Ovary (tissue), 9 donors: Measurements from ENCODE around the gene CCDC188. TPM values are rescaled to one million over a fixed set of nuclear protein-coding genes. Genes with fewer than 3 reads are reported as not detected.

Experiments used
- DNase-seq, 5 donors: peaks; one replicate each; pipeline ENCODE4 v3.0.0-alpha.2; 2019 to 2020
- H3K27ac ChIP-seq, 2 donors: fragments of 200-600 bp; one replicate each; pipeline versions ENCODE4 v1.5.1 to v1.8.0; 2019 to 2022
- H3K27me3 ChIP-seq: fragments of 200-600 bp; one replicate; pipeline ENCODE4 v1.8.0; 2022
- H3K36me3 ChIP-seq: fragments of 200-600 bp; sonication (generic); one replicate; pipeline ENCODE4 v1.5.1; 2019
- H3K4me1 ChIP-seq: one replicate; pipeline ENCODE4 v1.8.1; 2013; ENCODE audit warnings: mild to moderate bottlenecking, moderate library complexity; ENCODE audit not compliant: insufficient read depth
- H3K4me3 ChIP-seq: fragments of 200-600 bp; sonication (generic); one replicate; pipeline ENCODE4 v1.5.1; 2017
- H3K9me3 ChIP-seq, 2 donors: fragments of 200-600 bp in 1 of 2; sonication (generic) in 1 of 2; one replicate each; pipeline versions ENCODE4 v1.5.1 to v1.8.1; 2013 to 2019; ENCODE audit warnings: mild to moderate bottlenecking in 1 of 2, moderate library complexity in 1 of 2
- EP300 ChIP-seq: sonication (generic); formaldehyde crosslinking; IDR thresholded peaks from one replicate; pipeline ENCODE4 v1.6.1; 2017; ENCODE audit warnings: antibody characterized with exemption
- POLR2A ChIP-seq: fragments of 450-650 bp; IDR thresholded peaks from one replicate; pipeline ENCODE4 v1.6.1; 2017; ENCODE audit warnings: antibody characterized with exemption, mild to moderate bottlenecking, moderate library complexity
- WGBS, 3 donors: extraction: QIAGEN DNeasy Blood & Tissue Kit in 1 of 3; methylation state at CpG; one replicate each; pipeline versions ENCODE4 v1.1.5 to v1.1.7; 2013 to 2017; 5-methylcytosine and 5-hydroxymethylcytosine counted together
- intact Hi-C, 4 donors: fragments of 100-400 bp; cut with DNase I; formaldehyde crosslinking; loops; one replicate each; pipeline versions ENCODE4 v1.11.0 to v1.15.1; 2022 to 2023
- polyA plus RNA-seq, 2 donors: library from polyadenylated mRNA; stranded (reverse); fragments of 200-250 nt in 1 of 2; fragments of 350-450 nt in 1 of 2; fragmentation: Illumina TruSeq in 1 of 2; extraction: RNeasy Lipid Tissue Mini Kit (QIAGEN cat#74804) in 1 of 2; gene quantifications; one replicate each; pipeline ENCODE4 v1.2.3, GENCODE V29; 2013 to 2014
- total RNA-seq, 7 donors: library from RNA; depleted of rRNA in 2 of 7; stranded (reverse); fragments of >200 nt in 2 of 7; fragmentation: NEBNext Ultra II Directional in 3 of 7; extraction: Animal tissue kit (Norgen Biotek cat#: 25700) in 3 of 7; gene quantifications; one replicate each; pipeline versions ENCODE4 v1.1.0 to v1.2.4, GENCODE V29; 2016 to 2023
- TF ChIP-seq, protein P1 (sequence below), 3 donors: fragments of 450-650 bp in 2 of 3; fragments of 200-600 bp in 1 of 3; IDR thresholded peaks; one replicate each; pipeline versions ENCODE4 v1.5.1 to v1.8.0; 2016 to 2022; ENCODE audit warnings: antibody characterized with exemption in 3 of 3, mild to moderate bottlenecking in 1 of 3
- donor health status: DM: no; HTN: no; CAD: no; lungs with moderate emphysema.
- donor health status: DM: no; HTN: no; CAD: no.
- donor health status: Bipolar disorder and iron deficiency.
- donor health status: DM: yes; HTN: yes; CAD: no.
- donor health status: DM: no; HTN: no; CAD: no.
- donor health status: DM: yes; HTN: yes; CAD: no.

Gene CCDC188
- total and polyA plus RNA-seq, 9 donors = 0.27 to 1.1 (median 0.42) TPM; not detected in 1

DNA sequence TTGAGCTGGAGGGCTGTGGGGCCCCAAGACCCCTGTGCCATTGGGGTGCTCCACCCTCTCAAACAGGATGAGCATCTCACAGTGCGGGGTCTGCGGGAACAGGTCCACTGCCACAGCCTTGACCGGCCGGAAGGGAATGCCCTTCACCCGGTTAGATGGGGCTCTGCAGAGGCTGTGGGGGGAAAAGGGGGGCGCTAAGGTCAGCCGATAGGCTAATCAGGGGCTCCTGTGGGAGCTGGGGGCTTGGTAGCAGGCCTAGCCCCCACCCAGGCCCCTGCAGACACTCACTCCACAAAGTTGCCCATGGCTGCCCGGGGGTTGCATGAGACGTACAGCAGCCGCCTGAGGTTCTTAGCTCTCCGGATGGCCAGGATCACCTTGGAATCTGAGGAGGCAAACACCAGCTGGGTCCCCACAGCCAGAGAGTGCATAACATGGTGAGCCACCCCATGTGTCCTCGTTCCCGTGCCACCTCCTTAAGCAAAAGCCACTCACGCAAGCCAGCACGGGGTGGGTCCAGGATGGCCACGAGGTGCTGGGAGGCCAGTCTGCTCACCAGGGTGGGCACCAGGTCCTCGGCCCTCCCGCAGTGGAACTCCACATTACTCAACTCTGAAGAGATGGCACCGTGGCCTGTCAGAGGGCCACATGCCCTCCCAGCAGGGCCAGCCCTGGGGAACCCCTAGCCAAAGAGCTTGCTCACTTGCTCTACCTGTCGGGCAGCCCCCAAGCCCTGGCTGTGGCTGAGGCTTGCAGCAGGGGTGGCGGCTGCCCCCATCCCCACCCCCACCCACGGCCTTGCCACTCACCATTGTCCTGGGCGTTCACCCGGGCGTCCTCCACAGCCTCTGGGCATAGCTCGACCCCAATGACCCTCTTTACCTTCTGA, 38.0 kb downstream of the CCDC188 start:
- peaks cover 7% of the 10 kb centered on the region for H3K4me1 ChIP-seq
- intact Hi-C loops = loop anchor here in 1 of 4 donors (10.0 kb wide), 1 partner anchor 148 kb away; no protein-coding TSS in a partner anchor
- TF ChIP-seq EP300 (no peak), POLR2A (no peak)
- TF ChIP-seq, protein P1, sequence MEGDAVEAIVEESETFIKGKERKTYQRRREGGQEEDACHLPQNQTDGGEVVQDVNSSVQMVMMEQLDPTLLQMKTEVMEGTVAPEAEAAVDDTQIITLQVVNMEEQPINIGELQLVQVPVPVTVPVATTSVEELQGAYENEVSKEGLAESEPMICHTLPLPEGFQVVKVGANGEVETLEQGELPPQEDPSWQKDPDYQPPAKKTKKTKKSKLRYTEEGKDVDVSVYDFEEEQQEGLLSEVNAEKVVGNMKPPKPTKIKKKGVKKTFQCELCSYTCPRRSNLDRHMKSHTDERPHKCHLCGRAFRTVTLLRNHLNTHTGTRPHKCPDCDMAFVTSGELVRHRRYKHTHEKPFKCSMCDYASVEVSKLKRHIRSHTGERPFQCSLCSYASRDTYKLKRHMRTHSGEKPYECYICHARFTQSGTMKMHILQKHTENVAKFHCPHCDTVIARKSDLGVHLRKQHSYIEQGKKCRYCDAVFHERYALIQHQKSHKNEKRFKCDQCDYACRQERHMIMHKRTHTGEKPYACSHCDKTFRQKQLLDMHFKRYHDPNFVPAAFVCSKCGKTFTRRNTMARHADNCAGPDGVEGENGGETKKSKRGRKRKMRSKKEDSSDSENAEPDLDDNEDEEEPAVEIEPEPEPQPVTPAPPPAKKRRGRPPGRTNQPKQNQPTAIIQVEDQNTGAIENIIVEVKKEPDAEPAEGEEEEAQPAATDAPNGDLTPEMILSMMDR (IDR thresholded peaks at IDR 0.05) = no peak
- H3K27me3 ChIP-seq = no peaks in the 10 kb centered on the region
- H3K27ac ChIP-seq = no peak overlapping the region
- peak in 1 of 5 donors; percentile 26 for DNase-seq
- H3K36me3 ChIP-seq = peaks cover 4% of the 10 kb centered on the region
- 73 to 81% (median 75%) methylated on average over 25 to 26 of the region's 26 CpGs for WGBS, 3 donors
- H3K9me3 ChIP-seq = no peaks in the 10 kb centered on the region
- H3K4me3 ChIP-seq = no peak overlapping the region

DNA sequence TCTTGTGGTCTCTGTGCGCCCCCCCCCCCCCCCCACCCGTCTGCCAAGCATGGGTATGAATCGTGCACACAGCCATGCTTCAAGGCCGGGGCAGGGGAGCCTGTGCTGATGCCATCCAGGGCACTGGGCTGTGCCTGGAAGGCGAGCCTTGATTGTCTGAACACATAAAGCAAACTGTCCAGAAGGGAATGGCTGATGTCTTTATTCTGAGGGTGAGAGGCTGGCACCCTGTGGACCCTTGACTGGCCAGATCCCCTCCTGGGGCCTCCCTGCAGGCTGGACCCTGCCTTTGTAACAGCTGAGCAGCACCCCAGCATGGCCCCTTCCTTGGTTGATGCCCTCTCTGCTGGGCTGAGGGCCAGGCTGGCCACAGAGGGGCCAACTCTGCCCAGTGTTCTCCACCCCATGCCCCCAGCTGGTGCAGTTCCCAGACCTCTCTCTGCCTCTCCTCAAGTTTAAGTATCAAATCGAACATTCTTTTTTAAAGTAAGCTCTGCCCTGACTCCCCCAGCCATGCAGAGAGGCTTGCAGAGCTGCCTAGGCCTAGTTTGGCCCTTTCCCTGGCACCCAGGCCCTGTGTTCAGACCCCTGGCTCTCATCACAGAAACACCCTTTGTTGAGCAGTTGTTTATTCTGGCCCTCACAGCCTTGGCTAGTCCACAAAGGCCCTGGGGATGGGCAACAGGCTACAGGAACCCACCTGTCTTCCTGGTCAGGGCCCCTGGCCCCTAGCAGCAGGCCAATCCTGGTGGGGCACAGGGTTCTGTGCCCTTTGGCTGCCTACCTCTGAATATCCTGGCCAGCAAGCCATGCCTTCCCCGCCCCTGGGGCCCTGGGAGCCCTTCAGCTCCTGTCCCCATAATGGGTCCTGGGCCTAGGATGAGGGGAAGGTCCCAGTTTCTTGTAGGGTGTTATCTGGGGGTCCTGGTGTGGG, 38.9 kb downstream of the CCDC188 start:
- peak in 1 of 5 donors; percentile 18 for DNase-seq
- H3K27me3 ChIP-seq = no peaks in the 10 kb centered on the region
- intact Hi-C loops = loop anchor here in 1 of 4 donors (10.0 kb wide), 1 partner anchor 147 kb away; no protein-coding TSS in a partner anchor
- 55 to 76% (median 72%) methylated on average over 5 to 7 of the region's 7 CpGs for WGBS, 3 donors
- TF ChIP-seq EP300 = no peak
- TF ChIP-seq, protein P1 (IDR thresholded peaks at IDR 0.05) = no peak
- no peak for TF ChIP-seq POLR2A
- peaks cover 7% of the 10 kb centered on the region for H3K4me1 ChIP-seq
- peaks cover 4% of the 10 kb centered on the region for H3K36me3 ChIP-seq
- no peak overlapping the region for H3K27ac ChIP-seq
- no peak overlapping the region for H3K4me3 ChIP-seq
- no peaks in the 10 kb centered on the region for H3K9me3 ChIP-seq

DNA sequence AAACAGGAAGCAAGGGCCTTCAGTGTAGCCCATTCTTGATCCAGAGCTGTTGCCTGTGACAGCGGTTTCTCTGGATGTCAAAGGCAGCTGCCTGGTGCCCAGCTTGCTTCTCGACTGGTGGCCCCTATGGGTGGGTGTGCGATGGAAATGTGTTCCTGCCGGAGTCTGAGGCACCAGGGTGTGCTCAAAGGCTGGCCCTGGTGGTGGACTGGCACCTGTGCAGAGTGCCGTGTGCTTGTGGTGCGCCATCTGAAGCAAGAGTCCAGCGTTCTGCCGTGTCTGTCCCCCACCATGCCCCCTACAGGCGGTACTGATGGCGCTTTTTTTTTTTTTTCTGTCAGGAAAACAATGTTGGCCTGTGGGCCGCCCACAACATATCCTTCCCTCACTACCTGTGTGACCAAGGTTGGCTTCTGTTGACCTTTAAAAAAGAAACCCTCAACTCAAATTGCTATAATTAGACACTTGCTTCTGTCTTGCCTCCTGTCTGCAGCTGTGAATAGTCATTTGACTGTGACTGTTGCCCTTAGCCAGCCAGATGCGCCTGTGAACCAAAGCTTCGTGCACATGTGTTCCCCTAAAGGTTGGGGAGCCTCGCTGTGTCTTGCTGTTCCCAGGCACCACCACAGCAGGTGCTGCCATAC, 39.7 kb downstream of the CCDC188 start:
- Histone ChIP-seq H3K4me1 (peaks cover 4% of the 10 kb centered on the region), H3K27ac (no peak overlapping the region), H3K36me3 (peaks cover 4% of the 10 kb centered on the region), H3K27me3 (no peaks in the 10 kb centered on the region), H3K4me3 (no peak overlapping the region), H3K9me3 (no peaks in the 10 kb centered on the region)
- DNase-seq = peak in 1 of 5 donors; percentile 10
- intact Hi-C loops = loop anchor here in 1 of 4 donors (10.0 kb wide), 1 partner anchor 146 kb away; no protein-coding TSS in a partner anchor
- TF ChIP-seq, protein P1 (IDR thresholded peaks at IDR 0.05) = no peak
- TF ChIP-seq EP300 = no peak
- TF ChIP-seq POLR2A = no peak
- WGBS, 3 donors = 57 to 63% (median 63%) methylated on average over 14 of the region's 14 CpGs
